ENCODE results near the gene STK11IP. TPM values are rescaled to one million over a fixed set of nuclear protein-coding genes. Genes with fewer than 3 reads are reported as not detected.
A peak's percentile ranks its signal among the peaks of the same experiment; 100 is the strongest.

STK11IP gene
- total and polyA plus RNA-seq, 8 donors = 24.5 to 36.6 (median 29.2) TPM

GRCh38 chr2:219552382-219553167 lies 45.1 kb upstream of the STK11IP start:
- Histone ChIP-seq H3K4me3 (peak overlapping the region; percentile 46 to 63), H3K9me3 (no peaks in the 10 kb centered on the region), H3K27me3 (peaks cover 16 to 62% of the 10 kb centered on the region in 2 donors), H3K4me1 (peaks cover 5 to 20% of the 10 kb centered on the region in 2 donors), H3K36me3 (no peaks in the 10 kb centered on the region), H3K27ac (no peak overlapping the region)
- ATAC-seq = peak; percentile 96
- intact Hi-C loops (cut with DNase I) = no loop called here
- peak; percentile 86 to 92 (median 90) for DNase-seq
- no peak for TF ChIP-seq CTCF (IDR thresholded peaks at IDR 0.05)

GRCh38 chr2:219553168-219553417 lies 44.6 kb upstream of the STK11IP start:
- intact Hi-C loops (cut with DNase I) = no loop called here
- DNase-seq (no peak), ATAC-seq (no peak)
- Histone ChIP-seq H3K27ac (no peak overlapping the region), H3K4me1 (peaks cover 5 to 20% of the 10 kb centered on the region in 2 donors), H3K9me3 (no peaks in the 10 kb centered on the region), H3K36me3 (no peaks in the 10 kb centered on the region), H3K27me3 (peaks cover 16 to 60% of the 10 kb centered on the region in 2 donors), H3K4me3 (peak overlapping the region; percentile 46 to 63)
- no peak for TF ChIP-seq CTCF (IDR thresholded peaks at IDR 0.05)

DNA sequence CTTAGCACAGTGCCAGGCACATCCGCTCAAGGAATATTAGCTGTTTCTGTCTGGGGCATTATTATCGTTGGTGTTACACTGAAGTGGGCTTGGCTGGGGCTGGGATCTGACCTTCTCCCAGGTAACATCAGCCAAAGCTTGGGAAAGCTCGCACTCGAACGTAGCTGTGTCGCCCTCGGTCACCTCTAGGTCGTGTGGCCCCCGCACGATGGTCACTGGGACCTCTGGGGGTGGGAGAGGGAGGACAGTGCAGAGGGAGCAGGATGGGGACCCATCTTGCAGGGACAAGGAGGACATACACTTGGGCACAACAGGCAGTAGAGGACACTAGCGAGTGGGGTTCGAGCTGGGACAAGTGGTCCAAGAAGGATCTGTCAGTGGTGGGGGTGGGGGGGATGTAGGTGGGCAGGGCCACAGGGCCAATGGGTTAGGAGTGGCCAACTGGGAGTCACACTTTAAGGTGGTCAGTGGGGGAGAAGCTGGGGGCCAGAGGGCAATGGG lies 44.1 kb upstream of the STK11IP start:
- intact Hi-C loops (cut with DNase I) = no loop called here
- ATAC-seq (no peak), DNase-seq (no peak)
- Histone ChIP-seq H3K36me3 (no peaks in the 10 kb centered on the region), H3K4me1 (peaks cover 5 to 20% of the 10 kb centered on the region in 2 donors), H3K4me3 (no peak overlapping the region), H3K9me3 (no peaks in the 10 kb centered on the region), H3K27me3 (peaks cover 16 to 60% of the 10 kb centered on the region in 2 donors), H3K27ac (no peak overlapping the region)
- no peak for TF ChIP-seq CTCF (IDR thresholded peaks at IDR 0.05)

DNA sequence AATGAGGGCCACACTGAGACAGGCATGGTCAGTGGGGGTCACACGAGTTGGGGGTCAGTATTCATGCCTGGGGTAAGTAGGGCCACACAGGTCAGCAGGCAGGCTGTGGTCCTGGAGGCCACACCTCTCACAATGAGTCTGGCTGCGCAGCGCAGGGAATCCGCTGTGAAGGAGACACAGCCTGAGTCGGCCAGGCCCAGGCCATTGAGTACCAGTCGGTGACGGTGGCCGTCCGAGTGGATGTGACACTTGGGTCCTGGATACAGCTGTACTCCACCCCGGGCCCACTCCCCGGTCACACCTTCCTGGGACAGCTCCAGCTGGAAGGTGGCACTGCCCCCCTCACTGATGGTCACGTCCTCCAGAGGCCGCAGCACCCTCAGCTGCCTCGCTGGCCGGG lies 43.3 kb upstream of the STK11IP start:
- TF ChIP-seq CTCF (IDR thresholded peaks at IDR 0.05) = no peak
- H3K9me3 ChIP-seq = no peaks in the 10 kb centered on the region
- no peaks in the 10 kb centered on the region for H3K36me3 ChIP-seq
- intact Hi-C loops (cut with DNase I) = no loop called here
- ATAC-seq (no peak), DNase-seq (peak in 1 of 4 donors; percentile 83)
- H3K27me3 ChIP-seq = peaks cover 16 to 53% of the 10 kb centered on the region in 2 donors
- H3K27ac ChIP-seq = no peak overlapping the region
- peaks cover 5 to 20% of the 10 kb centered on the region in 2 donors for H3K4me1 ChIP-seq
- no peak overlapping the region for H3K4me3 ChIP-seq

GRCh38 chr2:219555956-219556355 lies 41.7 kb upstream of the STK11IP start:
- Histone ChIP-seq H3K4me1 (peaks cover 5 to 20% of the 10 kb centered on the region in 2 donors), H3K9me3 (no peaks in the 10 kb centered on the region), H3K27me3 (peaks cover 16 to 36% of the 10 kb centered on the region in 2 donors), H3K27ac (no peak overlapping the region), H3K4me3 (no peak overlapping the region), H3K36me3 (no peaks in the 10 kb centered on the region)
- ATAC-seq = no peak
- peak in 1 of 4 donors; percentile 68 for DNase-seq
- intact Hi-C loops (cut with DNase I) = no loop called here
- no peak for TF ChIP-seq CTCF (IDR thresholded peaks at IDR 0.05)

Measured in left lung (tissue), 10 donors.